DOHH2 (cell line): Measurements from ENCODE around the gene NAPB.

Experiments
- H3F3A ChIP-seq: fragments of 200-600 bp; sonication (generic), shearing (Covaris generic); 2 replicates; pipeline ENCODE4 v1.6.0; 2016; ENCODE audit warnings: antibody characterized with exemption, mild to moderate bottlenecking; ENCODE audit not compliant: control insufficient read depth, insufficient read depth
- H3K27ac ChIP-seq: fragments of 200-600 bp; sonication (generic); 2 replicates; pipeline ENCODE4 v1.5.1; 2014; ENCODE audit warnings: low read depth, mild to moderate bottlenecking, low read length, moderate library complexity
- H3K27me3 ChIP-seq: fragments of 200-600 bp; sonication (generic); 2 replicates; pipeline ENCODE4 v1.6.1; 2014; ENCODE audit warnings: mild to moderate bottlenecking, low read length, mixed read lengths; ENCODE audit not compliant: control insufficient read depth
- H3K36me3 ChIP-seq: fragments of 200-600 bp; sonication (generic); 2 replicates; pipeline ENCODE4 v1.6.1; 2014; ENCODE audit warnings: mild to moderate bottlenecking, low read length, moderate library complexity, mixed read lengths; ENCODE audit not compliant: control insufficient read depth
- H3K4me1 ChIP-seq: fragments of 200-600 bp; sonication (generic); 2 replicates; pipeline ENCODE4 v1.6.1; 2014; ENCODE audit warnings: mild to moderate bottlenecking, low read length, mixed read lengths; ENCODE audit not compliant: control insufficient read depth
- H3K4me2 ChIP-seq: fragments of 200-600 bp; sonication (generic); 2 replicates; pipeline ENCODE4 v1.6.0; 2014; ENCODE audit warnings: mild to moderate bottlenecking, low read length, moderate library complexity
- H3K4me3 ChIP-seq: fragments of 200-600 bp; sonication (generic); 2 replicates; pipeline ENCODE4 v1.5.1; 2014; ENCODE audit warnings: mild to moderate bottlenecking, low read length, mixed read lengths
- H3K79me2 ChIP-seq: fragments of 200-600 bp; sonication (generic); 2 replicates; pipeline ENCODE4 v1.6.1; 2014; ENCODE audit warnings: mild to moderate bottlenecking, low read length, mixed read lengths; ENCODE audit not compliant: control insufficient read depth
- H3K9me2 ChIP-seq: fragments of 200-600 bp; sonication (generic); replicated peaks from 2 replicates; pipeline ENCODE4 v1.6.1; 2014; ENCODE audit warnings: mild to moderate bottlenecking, low read length, mixed read lengths; ENCODE audit not compliant: control insufficient read depth
- H3K9me3 ChIP-seq: fragments of 200-600 bp; sonication (generic); 2 replicates; pipeline ENCODE4 v1.6.1; 2014; ENCODE audit warnings: antibody characterized with exemption, low read length, mixed read lengths; ENCODE audit not compliant: control insufficient read depth, insufficient read depth
- H4K20me1 ChIP-seq: fragments of 200-600 bp; sonication (generic); 2 replicates; pipeline ENCODE4 v1.6.0; 2014; ENCODE audit warnings: low read depth, mild to moderate bottlenecking, antibody characterized with exemption, low read length, moderate library complexity; ENCODE audit not compliant: control insufficient read depth, insufficient read depth
- CTCF ChIP-seq: fragments of 200-600 bp; sonication (generic); IDR thresholded peaks from one replicate; pipeline ENCODE4 v1.5.1; 2014; ENCODE audit warnings: antibody characterized with exemption, mild to moderate bottlenecking, low read depth, low read length; ENCODE audit not compliant: poor library complexity, severe bottlenecking
- EZH2phosphoT487 ChIP-seq: fragments of 200-600 bp; sonication (generic); IDR thresholded peaks from 2 replicates; pipeline ENCODE4 v1.6.1; 2017; ENCODE audit warnings: borderline replicate concordance, mild to moderate bottlenecking, antibody characterized with exemption, low read length, moderate library complexity, mixed read lengths

Gene NAPB

GRCh38 chr20:23403751-23404150 lies 17.5 kb downstream of the NAPB start:
- H3K4me3 ChIP-seq, result no peak overlapping the region
- peaks cover 50% of the 10 kb centered on the region for H3K79me2 ChIP-seq
- no peaks in the 10 kb centered on the region for H3K27me3 ChIP-seq
- no peaks in the 10 kb centered on the region for H3K4me1 ChIP-seq
- TF ChIP-seq EZH2phosphoT487, result no peak
- TF ChIP-seq CTCF, result no peak
- no peak overlapping the region for H3K4me2 ChIP-seq
- no peaks in the 10 kb centered on the region for H3K9me3 ChIP-seq
- H3K27ac ChIP-seq, result no peak overlapping the region
- no peaks in the 10 kb centered on the region for H3F3A ChIP-seq
- H3K9me2 ChIP-seq, result no peaks in the 10 kb centered on the region
- peaks cover 4% of the 10 kb centered on the region; the same call in 1 of the 2 replicates for H3K36me3 ChIP-seq
- no peaks in the 10 kb centered on the region; the same call in 1 of the 2 replicates for H4K20me1 ChIP-seq

- Histone ChIP-seq H3K79me2 (peaks cover 23% of the 10 kb centered on the region), H3K4me2 (no peak overlapping the region), H3K36me3 (peaks cover 4% of the 10 kb centered on the region; the same call in 1 of the 2 replicates), H3K4me3 (no peak overlapping the region), H3F3A (no peaks in the 10 kb centered on the region), H3K9me2 (no peaks in the 10 kb centered on the region), H3K27ac (no peak overlapping the region), H4K20me1 (no peaks in the 10 kb centered on the region; the same call in 1 of the 2 replicates), H3K27me3 (no peaks in the 10 kb centered on the region), H3K9me3 (no peaks in the 10 kb centered on the region), H3K4me1 (no peaks in the 10 kb centered on the region)
- TF ChIP-seq EZH2phosphoT487 (no peak), CTCF (no peak)
Observed at GRCh38 chr20:23401051-23401450, 20.2 kb downstream of the NAPB start.

GRCh38 chr20:23399568-23400241 lies 21.6 kb downstream of the NAPB start:
- no peak for TF ChIP-seq CTCF
- TF ChIP-seq EZH2phosphoT487, result no peak
- H3K79me2 ChIP-seq, result peaks cover 10% of the 10 kb centered on the region
- H3K4me2 ChIP-seq, result no peak overlapping the region
- no peak overlapping the region for H3K4me3 ChIP-seq
- no peak overlapping the region for H3K27ac ChIP-seq
- H3F3A ChIP-seq, result no peaks in the 10 kb centered on the region
- H3K9me2 ChIP-seq, result no peaks in the 10 kb centered on the region
- no peaks in the 10 kb centered on the region; the same call in 1 of the 2 replicates for H4K20me1 ChIP-seq
- H3K27me3 ChIP-seq, result no peaks in the 10 kb centered on the region
- H3K4me1 ChIP-seq, result no peaks in the 10 kb centered on the region
- peaks cover 11% of the 10 kb centered on the region for H3K36me3 ChIP-seq
- H3K9me3 ChIP-seq, result no peaks in the 10 kb centered on the region
